GM12864 (cell line): ENCODE data around the gene RFX4.

Experiments used
- DNase-seq: peaks from one replicate; pipeline ENCODE4 v3.0.0-alpha.2; 2011; ENCODE audit warnings: low read depth
- H3K4me3 ChIP-seq: 2 replicates; pipeline ENCODE4 v1.5.1; 2011; ENCODE audit warnings: mild to moderate bottlenecking, low read depth, low read length, control low read depth
- TF ChIP-seq, protein P1 (sequence below): IDR thresholded peaks from 2 replicates; pipeline ENCODE4 v1.5.1; 2011; ENCODE audit warnings: low read depth, mild to moderate bottlenecking, moderate library complexity, low read length, control low read depth, inconsistent platforms; ENCODE audit errors: missing control alignments

Gene RFX4

DNA sequence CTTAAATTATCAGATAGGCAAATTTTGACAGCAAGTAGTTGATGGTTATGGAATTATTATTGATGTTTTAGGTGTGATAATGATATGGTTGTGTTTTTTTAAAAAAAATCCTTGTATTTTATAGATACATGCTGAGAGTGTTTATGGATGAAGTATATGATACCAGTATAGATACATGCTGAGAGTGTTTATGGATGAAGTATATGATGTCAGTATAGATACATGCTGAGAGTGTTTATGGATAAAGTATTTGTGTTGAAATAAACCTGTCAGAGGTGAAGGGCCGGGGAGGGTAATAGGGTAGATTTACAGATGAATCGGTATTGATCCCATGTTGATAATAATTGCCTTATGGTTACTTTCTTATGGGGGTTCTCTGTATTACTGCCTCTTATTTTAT lies 6.0 kb upstream of the RFX4 start:
- no peak overlapping the region for H3K4me3 ChIP-seq
- no peak for DNase-seq
- TF ChIP-seq, protein P1, sequence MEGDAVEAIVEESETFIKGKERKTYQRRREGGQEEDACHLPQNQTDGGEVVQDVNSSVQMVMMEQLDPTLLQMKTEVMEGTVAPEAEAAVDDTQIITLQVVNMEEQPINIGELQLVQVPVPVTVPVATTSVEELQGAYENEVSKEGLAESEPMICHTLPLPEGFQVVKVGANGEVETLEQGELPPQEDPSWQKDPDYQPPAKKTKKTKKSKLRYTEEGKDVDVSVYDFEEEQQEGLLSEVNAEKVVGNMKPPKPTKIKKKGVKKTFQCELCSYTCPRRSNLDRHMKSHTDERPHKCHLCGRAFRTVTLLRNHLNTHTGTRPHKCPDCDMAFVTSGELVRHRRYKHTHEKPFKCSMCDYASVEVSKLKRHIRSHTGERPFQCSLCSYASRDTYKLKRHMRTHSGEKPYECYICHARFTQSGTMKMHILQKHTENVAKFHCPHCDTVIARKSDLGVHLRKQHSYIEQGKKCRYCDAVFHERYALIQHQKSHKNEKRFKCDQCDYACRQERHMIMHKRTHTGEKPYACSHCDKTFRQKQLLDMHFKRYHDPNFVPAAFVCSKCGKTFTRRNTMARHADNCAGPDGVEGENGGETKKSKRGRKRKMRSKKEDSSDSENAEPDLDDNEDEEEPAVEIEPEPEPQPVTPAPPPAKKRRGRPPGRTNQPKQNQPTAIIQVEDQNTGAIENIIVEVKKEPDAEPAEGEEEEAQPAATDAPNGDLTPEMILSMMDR: no peak

DNA sequence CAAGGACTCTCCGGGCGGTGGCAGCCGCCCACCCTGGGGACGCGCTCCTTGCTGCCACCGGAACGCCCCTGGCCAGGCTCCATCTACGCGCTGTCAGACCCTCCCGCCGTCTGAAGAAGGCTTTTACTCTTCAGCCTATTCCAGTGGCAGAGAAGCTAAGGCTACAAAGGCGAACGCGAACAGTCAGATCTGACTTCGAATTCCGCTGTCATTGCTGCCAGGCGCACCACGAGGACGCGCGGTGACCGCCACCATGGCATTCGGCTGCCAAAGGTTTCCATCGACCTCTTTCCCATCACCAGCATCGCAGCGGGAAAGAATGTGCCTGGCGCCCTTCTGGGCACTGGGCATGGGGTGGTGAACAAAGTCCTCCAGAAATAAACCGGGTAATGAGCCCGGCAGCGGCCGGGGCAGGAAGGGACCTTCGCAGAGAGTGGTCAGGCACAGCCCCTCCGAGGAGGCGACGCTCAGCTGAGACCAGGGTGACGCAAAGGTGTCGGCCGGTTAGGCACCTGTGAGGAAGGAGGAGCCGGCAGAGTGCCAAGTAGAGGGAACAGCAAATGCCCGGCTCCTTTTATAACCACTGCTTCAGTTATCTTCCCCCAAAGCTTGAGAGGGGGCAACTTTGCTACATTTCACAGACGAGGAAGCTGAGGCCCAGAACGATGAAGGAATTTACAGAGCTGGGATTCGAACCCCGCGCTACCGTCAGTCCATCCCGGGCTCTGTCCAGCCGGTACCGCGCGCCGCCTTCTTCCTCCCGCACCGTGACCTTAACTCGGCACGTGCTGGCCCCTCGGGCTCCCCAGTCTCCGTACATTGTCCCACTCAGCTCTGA lies 1.9 kb upstream of the RFX4 start:
- no peak overlapping the region for H3K4me3 ChIP-seq
- TF ChIP-seq, protein P1: no peak
- no peak for DNase-seq

DNA sequence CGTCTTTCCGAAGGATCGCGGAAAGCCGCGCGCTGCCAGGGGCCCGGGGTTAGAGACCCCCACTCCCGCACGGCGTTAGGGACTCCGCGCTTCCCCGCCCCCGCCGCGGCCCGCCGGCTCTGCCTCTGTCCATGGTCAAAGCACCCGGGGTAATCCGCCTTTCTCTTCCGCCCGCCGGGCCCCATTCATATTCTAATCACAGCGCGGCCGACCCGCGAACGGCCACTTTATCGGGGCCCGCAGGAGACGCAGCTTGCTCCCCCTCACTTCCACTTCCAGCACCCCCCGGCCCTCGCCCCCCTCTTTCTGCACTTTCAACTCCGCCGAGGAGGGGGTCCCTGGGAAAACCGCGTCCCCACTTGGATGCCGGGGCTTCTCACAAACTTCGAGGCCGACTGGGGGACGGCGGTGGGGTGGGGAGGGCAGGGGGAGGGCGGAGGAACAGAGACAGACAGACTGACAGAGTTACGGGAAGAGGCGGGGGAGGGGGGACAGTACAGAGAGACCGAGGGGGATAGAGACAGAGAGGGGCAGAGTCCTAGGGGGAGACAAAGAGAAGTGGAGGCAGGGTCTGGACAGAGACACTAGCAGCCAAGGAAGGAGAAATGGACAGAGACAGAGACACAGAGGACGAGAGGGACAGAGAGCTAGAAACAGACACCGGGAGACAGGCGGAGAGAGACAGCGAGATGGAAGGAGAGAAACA lies 1.1 kb upstream of the RFX4 start:
- DNase-seq: no peak
- TF ChIP-seq, protein P1: no peak
- H3K4me3 ChIP-seq: no peak overlapping the region

DNA sequence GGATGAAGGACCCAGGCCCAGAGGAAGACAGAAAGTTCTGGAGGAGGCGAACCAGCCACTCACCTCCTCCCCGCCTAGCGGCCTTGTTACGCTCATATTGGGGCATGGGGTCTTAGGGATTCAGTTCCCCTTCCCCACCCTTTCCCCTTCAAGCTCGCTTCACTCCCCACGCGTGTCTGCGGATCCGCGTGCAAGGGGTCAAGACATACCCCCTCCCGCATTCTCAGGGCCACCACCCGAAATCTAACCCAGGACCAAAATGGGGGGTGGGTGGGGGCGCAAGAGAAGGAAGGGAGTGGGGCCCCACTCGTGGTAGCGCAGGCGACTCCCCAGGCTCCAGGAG lies 584 bp upstream of the RFX4 start:
- H3K4me3 ChIP-seq: no peak overlapping the region
- DNase-seq: no peak
- TF ChIP-seq, protein P1: no peak

DNA sequence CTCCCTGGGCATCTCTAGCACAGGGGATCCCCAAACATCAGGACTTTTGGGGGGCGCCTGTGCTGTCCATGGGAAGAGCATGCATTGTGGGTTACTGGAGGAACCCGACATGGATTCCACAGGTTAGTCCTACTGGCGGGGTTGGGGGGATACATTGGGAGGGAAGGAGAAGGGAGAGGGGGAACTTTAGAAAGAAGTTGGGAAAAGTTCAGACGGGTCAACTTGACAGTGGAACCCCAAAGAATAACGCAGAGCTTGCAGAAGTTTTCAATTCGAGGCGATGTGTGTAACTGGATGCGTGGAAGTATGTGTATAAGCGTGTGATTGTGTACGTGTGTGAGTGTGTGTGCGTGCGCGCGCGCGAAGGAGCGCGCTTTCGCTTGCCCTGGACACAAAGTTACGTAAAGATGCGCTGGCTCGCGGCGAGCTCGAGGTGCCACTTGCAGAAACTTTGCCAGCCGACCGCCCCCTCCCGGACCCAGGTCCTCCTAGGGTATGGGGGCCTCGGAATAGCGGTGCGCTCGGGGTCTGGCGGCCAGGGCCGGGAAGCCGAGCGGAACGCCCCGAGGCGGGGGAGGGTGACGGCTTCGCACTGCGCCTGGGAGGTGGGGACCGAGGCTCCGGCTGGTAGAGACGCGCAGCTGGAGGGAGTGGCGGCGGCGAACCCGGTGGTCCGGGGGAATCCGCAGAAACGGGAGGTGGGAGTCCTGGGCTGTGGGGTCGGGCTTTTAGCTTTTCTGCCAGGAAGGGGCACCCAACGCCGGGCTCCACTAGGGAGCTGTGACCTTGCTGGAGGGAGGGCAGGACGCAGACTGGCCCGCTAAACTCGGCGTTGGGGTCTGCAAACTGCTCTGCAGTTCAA lies 669 bp downstream of the RFX4 start:
- TF ChIP-seq, protein P1: no peak
- no peak overlapping the region; the same call in 1 of the 2 replicates for H3K4me3 ChIP-seq
- no peak for DNase-seq

DNA sequence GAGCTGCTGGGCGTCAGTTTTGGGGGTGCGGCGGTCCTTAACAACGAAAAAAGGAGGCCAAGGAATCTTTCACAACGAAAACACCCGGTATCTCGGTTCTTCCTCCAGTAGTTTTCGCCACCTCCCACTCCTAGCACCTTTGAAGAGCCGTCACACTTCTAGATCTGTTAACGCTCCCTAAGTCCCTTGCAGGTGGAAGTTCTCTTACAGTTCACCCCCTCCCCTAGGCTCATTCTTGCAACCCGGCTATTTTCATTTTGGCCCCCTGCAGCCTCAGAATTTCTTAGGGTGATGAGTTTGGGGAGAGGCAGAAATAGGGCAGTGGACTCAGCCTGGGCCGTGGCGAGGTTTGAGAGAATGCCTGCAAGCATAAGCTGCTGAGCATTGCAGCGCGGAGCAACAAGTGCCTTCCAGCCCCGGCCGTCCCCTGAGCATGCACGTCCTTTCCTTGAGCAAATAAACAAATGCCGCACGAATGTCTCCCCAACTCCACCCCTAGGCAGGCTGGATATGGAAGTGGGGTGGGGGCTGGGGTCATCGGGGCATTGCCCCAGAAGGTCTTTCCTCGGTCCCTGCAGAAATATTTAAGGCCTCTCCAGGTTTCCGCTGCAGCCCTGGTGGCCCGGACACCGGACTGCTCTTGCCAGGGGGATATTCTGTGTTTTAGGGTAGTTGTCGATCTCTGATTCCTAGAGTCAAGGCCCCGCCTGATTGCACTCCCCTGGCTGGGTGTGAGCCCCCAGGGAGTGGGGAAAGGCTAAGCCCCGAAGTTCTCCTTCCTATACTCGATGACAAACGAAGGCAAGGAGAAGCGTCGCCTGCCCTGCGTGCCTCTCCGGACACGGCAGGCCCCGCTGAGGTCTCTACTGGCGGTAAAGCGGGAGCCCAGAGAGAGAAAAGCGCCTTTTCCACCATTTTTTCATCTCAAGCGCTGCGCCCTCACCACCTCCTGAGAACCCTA lies 1.6 kb downstream of the RFX4 start:
- DNase-seq: no peak
- no peak overlapping the region for H3K4me3 ChIP-seq
- TF ChIP-seq, protein P1: no peak
